Gastrocnemius medialis (tissue), 4 donors: Measurements from ENCODE around the gene ARL15.

Experiments used
- POLR2A ChIP-seq, 2 donors: fragments of 450-650 bp; IDR thresholded peaks; one replicate each; pipeline ENCODE4 v1.6.1; 2017; ENCODE audit warnings: antibody characterized with exemption in 2 of 2, mild to moderate bottlenecking in 2 of 2, moderate library complexity in 2 of 2
- TF ChIP-seq, protein P1 (sequence below), 5 experiments: fragments of 450-650 bp in 3 of 5; fragments of 200-600 bp in 2 of 5; sonication (generic) in 2 of 5; IDR thresholded peaks in 4 of 5; conservative IDR thresholded peaks in 1 of 5; 1 replicate in 4 of 5; 2 replicates in 1 of 5; pipeline ENCODE4 v1.5.1; 2016 to 2019; ENCODE audit warnings: antibody characterized with exemption in 5 of 5, mild to moderate bottlenecking in 3 of 5, moderate library complexity in 3 of 5

GRCh38 chr5:53971131-53971530 is 339.2 kb downstream of the ARL15 start:
- TF ChIP-seq, protein P1, sequence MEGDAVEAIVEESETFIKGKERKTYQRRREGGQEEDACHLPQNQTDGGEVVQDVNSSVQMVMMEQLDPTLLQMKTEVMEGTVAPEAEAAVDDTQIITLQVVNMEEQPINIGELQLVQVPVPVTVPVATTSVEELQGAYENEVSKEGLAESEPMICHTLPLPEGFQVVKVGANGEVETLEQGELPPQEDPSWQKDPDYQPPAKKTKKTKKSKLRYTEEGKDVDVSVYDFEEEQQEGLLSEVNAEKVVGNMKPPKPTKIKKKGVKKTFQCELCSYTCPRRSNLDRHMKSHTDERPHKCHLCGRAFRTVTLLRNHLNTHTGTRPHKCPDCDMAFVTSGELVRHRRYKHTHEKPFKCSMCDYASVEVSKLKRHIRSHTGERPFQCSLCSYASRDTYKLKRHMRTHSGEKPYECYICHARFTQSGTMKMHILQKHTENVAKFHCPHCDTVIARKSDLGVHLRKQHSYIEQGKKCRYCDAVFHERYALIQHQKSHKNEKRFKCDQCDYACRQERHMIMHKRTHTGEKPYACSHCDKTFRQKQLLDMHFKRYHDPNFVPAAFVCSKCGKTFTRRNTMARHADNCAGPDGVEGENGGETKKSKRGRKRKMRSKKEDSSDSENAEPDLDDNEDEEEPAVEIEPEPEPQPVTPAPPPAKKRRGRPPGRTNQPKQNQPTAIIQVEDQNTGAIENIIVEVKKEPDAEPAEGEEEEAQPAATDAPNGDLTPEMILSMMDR (IDR thresholded peaks at IDR 0.05 in 4 of 5, conservative IDR thresholded peaks at IDR 0.05 in 1 of 5), result no peak
- TF ChIP-seq POLR2A (IDR thresholded peaks at IDR 0.05), result no peak
